H9 (cell line): Measurements from ENCODE around the gene ZNF3. TPM values are rescaled to one million over a fixed set of nuclear protein-coding genes. Genes with fewer than 3 reads are reported as not detected.

Source experiments
- DNase-seq: peaks from one replicate; pipeline ENCODE4 v3.0.0-alpha.2; 2017
- H2AFZ ChIP-seq: one replicate; pipeline ENCODE4 v1.6.1; 2013; ENCODE audit warnings: mild to moderate bottlenecking, low read length, control low read depth, moderate library complexity
- H2AK5ac ChIP-seq: 2 replicates; pipeline ENCODE4 v1.6.1; 2013; ENCODE audit warnings: low read length, control low read depth, mixed read lengths; ENCODE audit not compliant: insufficient read length
- H2BK120ac ChIP-seq: one replicate; pipeline ENCODE4 v1.6.1; 2013; ENCODE audit warnings: low read depth, mild to moderate bottlenecking, low read length, control low read depth, inconsistent platforms; ENCODE audit not compliant: poor library complexity, severe bottlenecking
- H2BK12ac ChIP-seq: 2 replicates; pipeline ENCODE4 v1.6.1; 2013; ENCODE audit warnings: low read length, control low read depth, mixed read lengths, low read depth; ENCODE audit not compliant: insufficient read length
- H2BK15ac ChIP-seq: 2 replicates; pipeline ENCODE4 v1.6.1; 2013; ENCODE audit warnings: low read depth, low read length, control low read depth
- H2BK20ac ChIP-seq: one replicate; pipeline ENCODE4 v1.6.1; 2013; ENCODE audit warnings: low read depth, mild to moderate bottlenecking, low read length, control low read depth, inconsistent platforms; ENCODE audit not compliant: poor library complexity, severe bottlenecking
- H2BK5ac ChIP-seq: 2 replicates; pipeline ENCODE4 v1.6.1; 2013; ENCODE audit warnings: low read length, control low read depth, mixed read lengths; ENCODE audit not compliant: insufficient read length
- H3K14ac ChIP-seq: 2 replicates; pipeline ENCODE4 v1.6.1; 2013; ENCODE audit warnings: low read length, control low read depth; ENCODE audit not compliant: insufficient read depth
- H3K18ac ChIP-seq: 2 replicates; pipeline ENCODE4 v1.6.1; 2013; ENCODE audit warnings: low read depth, mild to moderate bottlenecking, mixed read lengths, low read length, control low read depth; ENCODE audit not compliant: insufficient read length
- H3K23ac ChIP-seq: 2 replicates; pipeline ENCODE4 v1.6.1; 2013; ENCODE audit warnings: low read length, control low read depth, mixed read lengths, low read depth; ENCODE audit not compliant: insufficient read length
- H3K23me2 ChIP-seq: 2 replicates; pipeline ENCODE4 v1.6.1; 2013; ENCODE audit warnings: low read depth, mild to moderate bottlenecking, mixed read lengths, low read length, control low read depth; ENCODE audit not compliant: insufficient read length, poor library complexity, severe bottlenecking
- H3K27ac ChIP-seq: 2 replicates; pipeline ENCODE4 v1.5.1; 2013; ENCODE audit warnings: low read length, control low read depth, mixed read lengths, low read depth; ENCODE audit not compliant: insufficient read length
- H3K27me3 ChIP-seq: 2 replicates; pipeline ENCODE4 v1.6.1; 2013; ENCODE audit warnings: low read length, control low read depth, inconsistent platforms; ENCODE audit not compliant: insufficient read depth
- H3K4ac ChIP-seq: 2 replicates; pipeline ENCODE4 v1.6.1; 2013; ENCODE audit warnings: low read depth, mild to moderate bottlenecking, control low read depth, inconsistent platforms, low read length, moderate library complexity
- H3K4me1 ChIP-seq: 2 replicates; pipeline ENCODE4 v1.6.1; 2013; ENCODE audit warnings: low read length, control low read depth, inconsistent platforms; ENCODE audit not compliant: insufficient read depth
- H3K4me2 ChIP-seq: 2 replicates; pipeline ENCODE4 v1.6.1; 2013; ENCODE audit warnings: low read length, control low read depth, mixed read lengths; ENCODE audit not compliant: insufficient read length, insufficient read depth
- H3K56ac ChIP-seq: 2 replicates; pipeline ENCODE4 v1.6.1; 2013; ENCODE audit warnings: low read depth, mild to moderate bottlenecking, mixed read lengths, low read length, control low read depth; ENCODE audit not compliant: insufficient read length
- H3K79me1 ChIP-seq: 2 replicates; pipeline ENCODE4 v1.6.1; 2013; ENCODE audit warnings: low read depth, mild to moderate bottlenecking, moderate library complexity, low read length, control low read depth, inconsistent platforms; ENCODE audit not compliant: insufficient read depth, poor library complexity, severe bottlenecking
- H3K79me2 ChIP-seq: 2 replicates; pipeline ENCODE4 v1.6.1; 2013; ENCODE audit warnings: low read length, control low read depth, inconsistent platforms; ENCODE audit not compliant: insufficient read depth
- H3K9ac ChIP-seq: 2 replicates; pipeline ENCODE4 v1.6.1; 2013; ENCODE audit warnings: low read length, control low read depth, mixed read lengths; ENCODE audit not compliant: insufficient read length; ENCODE audit errors: extremely low read depth
- H3K9me3 ChIP-seq: one replicate; pipeline ENCODE4 v1.6.1; 2013; ENCODE audit warnings: low read depth, low read length, inconsistent platforms; ENCODE audit not compliant: control insufficient read depth
- H3T11ph ChIP-seq: one replicate; pipeline ENCODE4 v1.6.1; 2013; ENCODE audit warnings: mild to moderate bottlenecking, low read length, control low read depth, inconsistent platforms
- H4K20me1 ChIP-seq: one replicate; pipeline ENCODE4 v1.6.1; 2013; ENCODE audit not compliant: control insufficient read depth, insufficient read length, insufficient read depth
- H4K5ac ChIP-seq: 2 replicates; pipeline ENCODE4 v1.6.1; 2013; ENCODE audit warnings: low read depth, mild to moderate bottlenecking, mixed read lengths, low read length, control low read depth; ENCODE audit not compliant: insufficient read length
- H4K8ac ChIP-seq: replicated peaks from 2 replicates; pipeline ENCODE4 v1.6.1; 2013; ENCODE audit warnings: low read length, control low read depth, mixed read lengths, low read depth; ENCODE audit not compliant: insufficient read length
- H4K91ac ChIP-seq: 2 replicates; pipeline ENCODE4 v1.6.1; 2013; ENCODE audit warnings: low read depth, mild to moderate bottlenecking, moderate library complexity, mixed read lengths, low read length, control low read depth; ENCODE audit not compliant: insufficient read length
- H3K27ac Mint-ChIP-seq, 3 experiments: 2 replicates in 2 of 3; 3 replicates in 1 of 3; pipeline ENCODE4 v1.8.0; 2020 to 2021; ENCODE audit warnings: mixed read lengths in 3 of 3, mild to moderate bottlenecking in 1 of 3, moderate library complexity in 1 of 3
- H3K27me3 Mint-ChIP-seq: 2 replicates; pipeline ENCODE4 v1.8.0; 2021; ENCODE audit warnings: low read depth, mild to moderate bottlenecking, moderate library complexity, mixed read lengths
- H3K36me3 Mint-ChIP-seq, 3 experiments: 2 replicates in 2 of 3; 3 replicates in 1 of 3; pipeline ENCODE4 v1.8.0; 2020 to 2021; ENCODE audit warnings: low read depth in 3 of 3, mixed read lengths in 3 of 3; ENCODE audit not compliant: insufficient read depth in 1 of 3
- H3K4me1 Mint-ChIP-seq, 2 experiments: 2 replicates each; pipeline ENCODE4 v1.8.0; 2020; ENCODE audit warnings: mixed read lengths in 2 of 2
- H3K4me3 Mint-ChIP-seq, 2 experiments: 2 replicates in 1 of 2; 3 replicates in 1 of 2; pipeline ENCODE4 v1.8.0; 2020 to 2021; ENCODE audit warnings: mild to moderate bottlenecking in 2 of 2, mixed read lengths in 2 of 2, moderate library complexity in 1 of 2
- H3K9me3 Mint-ChIP-seq, 2 experiments: 2 replicates in 1 of 2; 3 replicates in 1 of 2; pipeline ENCODE4 v1.8.0; 2020; ENCODE audit warnings: mild to moderate bottlenecking in 2 of 2, mixed read lengths in 2 of 2, moderate library complexity in 1 of 2
- CTCF ChIP-seq: fragments of 200-600 bp; sonication (generic); conservative IDR thresholded peaks from 3 replicates; pipeline ENCODE4 v1.8.0; 2021; ENCODE audit warnings: antibody characterized with exemption, mild to moderate bottlenecking
- WGBS: extraction: QIAGEN DNeasy Blood & Tissue Kit; methylation state at CpG from one replicate; pipeline ENCODE4 v1.1.7; 2013; ENCODE audit warnings: missing lambda C conversion rate, low lambda C conversion rate, mixed read lengths; ENCODE audit not compliant: insufficient read length; ENCODE audit errors: extremely low coverage; 5-methylcytosine and 5-hydroxymethylcytosine counted together
- total RNA-seq: library from RNA; stranded (reverse); gene quantifications from 2 replicates; pipeline ENCODE4 v1.2.1, GENCODE V29; 2021

ZNF3 gene
- total RNA-seq, 1 experiment from 2014 or later, result 60.4 TPM

GRCh38 chr7:100127866-100128636 is 46.5 kb upstream of the ZNF3 start:
- no peak overlapping the region for H3K27ac ChIP-seq
- H3K79me2 ChIP-seq, result no peaks in the 10 kb centered on the region
- Mint-ChIP-seq H3K9me3 (no peaks in the 10 kb centered on the region), H3K4me1 (peaks cover 10 to 15% of the 10 kb centered on the region in 2 experiments), H3K27ac (no peak overlapping the region), H3K4me3 (peak overlapping the region; percentile 98 to 99), H3K36me3 (peaks cover 2 to 9% (median 6%) of the 10 kb centered on the region in 3 experiments; a peak in 3 of 7 replicates), H3K27me3 (peaks cover 31% of the 10 kb centered on the region)
- H3K56ac ChIP-seq, result no peak overlapping the region
- H2BK120ac ChIP-seq, result no peak overlapping the region
- H3T11ph ChIP-seq, result no peak overlapping the region
- peaks cover 15% of the 10 kb centered on the region for H3K23me2 ChIP-seq
- TF ChIP-seq CTCF, result no peak
- no peak overlapping the region for H2BK12ac ChIP-seq
- peaks cover 3% of the 10 kb centered on the region; the same call in 1 of the 2 replicates for H3K4me1 ChIP-seq
- no peak overlapping the region for H4K91ac ChIP-seq
- no peak overlapping the region for H3K23ac ChIP-seq
- no peak overlapping the region for H2AFZ ChIP-seq
- no peak overlapping the region for H3K18ac ChIP-seq
- no peaks in the 10 kb centered on the region for H3K9me3 ChIP-seq
- no peak overlapping the region for H3K14ac ChIP-seq
- H2AK5ac ChIP-seq, result no peak overlapping the region
- peak overlapping the region; percentile 46 for H3K9ac ChIP-seq
- no peak overlapping the region for H4K5ac ChIP-seq
- H2BK15ac ChIP-seq, result no peak overlapping the region
- no CpG with 5 or more reads among the region's 37 CpGs for WGBS
- peak; percentile 51 for DNase-seq
- H4K20me1 ChIP-seq, result no peaks in the 10 kb centered on the region
- no peak overlapping the region for H3K4ac ChIP-seq
- no peaks in the 10 kb centered on the region for H3K79me1 ChIP-seq
- H2BK20ac ChIP-seq, result no peak overlapping the region
- no peak overlapping the region for H2BK5ac ChIP-seq
- no peak overlapping the region for H4K8ac ChIP-seq
- peak overlapping the region; percentile 92 for H3K4me2 ChIP-seq
- H3K27me3 ChIP-seq, result no peaks in the 10 kb centered on the region; the same call in 1 of the 2 replicates
